AG20443 (cell line): Measurements from ENCODE around the gene RAD9A.

Source experiments
- DNase-seq: peaks from one replicate; pipeline ENCODE4 v3.0.0; 2012; ENCODE audit warnings: low spot score, mixed read lengths

RAD9A gene

GRCh38 chr11:67428052-67429001 lies 36.5 kb downstream of the RAD9A start, which contains the start of gene RPS6KB2:
Gene RPS6KB2, plus strand, starts transcription at chr11:67428494. Its CDS starts 52 bp downstream, at chr11:67428546.
- DNase-seq = peak; percentile 99

GRCh38 chr11:67429038-67429668 lies 37.4 kb downstream of the RAD9A start:
- DNase-seq = no peak

- DNase-seq = no peak
These were observed 37.9 kb downstream of the RAD9A start for GRCh38 chr11:67429722-67430121.

GRCh38 chr11:67431346-67432249 lies 39.8 kb downstream of the RAD9A start:
- DNase-seq = no peak

GRCh38 chr11:67432655-67433349 lies 41.0 kb downstream of the RAD9A start:
- DNase-seq = no peak

- no peak for DNase-seq
These were observed 42.0 kb downstream of the RAD9A start for GRCh38 chr11:67433536-67434394.

GRCh38 chr11:67434395-67434881 lies 42.7 kb downstream of the RAD9A start:
- DNase-seq = no peak

- no peak for DNase-seq
These were observed 43.4 kb downstream of the RAD9A start for GRCh38 chr11:67435031-67435726.

GRCh38 chr11:67435727-67436458 lies 44.1 kb downstream of the RAD9A start:
- no peak for DNase-seq

- no peak for DNase-seq
These were observed 44.8 kb downstream of the RAD9A start for GRCh38 chr11:67436459-67437081.

- DNase-seq = no peak
These were observed 45.5 kb downstream of the RAD9A start, which contains the start of gene PTPRCAP for GRCh38 chr11:67437082-67437808. Gene PTPRCAP, minus strand, starts transcription at chr11:67437682. Its CDS starts 63 bp downstream, at chr11:67437619.

- no peak for DNase-seq
These were observed 46.0 kb downstream of the RAD9A start for GRCh38 chr11:67437809-67438157.

GRCh38 chr11:67438158-67438902 lies 46.5 kb downstream of the RAD9A start:
- DNase-seq = no peak

- DNase-seq = peak; percentile 61
These were observed 47.8 kb downstream of the RAD9A start for GRCh38 chr11:67439321-67440228.

GRCh38 chr11:67440229-67441097 lies 48.7 kb downstream of the RAD9A start:
- no peak for DNase-seq
